ENCODE measurements around the gene SPTLC1.
"Not testable (repeated sequence)": the region's sequence is repeated elsewhere in the genome, so short reads cannot be mapped to it uniquely, and the experiment has no call there.

Gene SPTLC1, protein sequence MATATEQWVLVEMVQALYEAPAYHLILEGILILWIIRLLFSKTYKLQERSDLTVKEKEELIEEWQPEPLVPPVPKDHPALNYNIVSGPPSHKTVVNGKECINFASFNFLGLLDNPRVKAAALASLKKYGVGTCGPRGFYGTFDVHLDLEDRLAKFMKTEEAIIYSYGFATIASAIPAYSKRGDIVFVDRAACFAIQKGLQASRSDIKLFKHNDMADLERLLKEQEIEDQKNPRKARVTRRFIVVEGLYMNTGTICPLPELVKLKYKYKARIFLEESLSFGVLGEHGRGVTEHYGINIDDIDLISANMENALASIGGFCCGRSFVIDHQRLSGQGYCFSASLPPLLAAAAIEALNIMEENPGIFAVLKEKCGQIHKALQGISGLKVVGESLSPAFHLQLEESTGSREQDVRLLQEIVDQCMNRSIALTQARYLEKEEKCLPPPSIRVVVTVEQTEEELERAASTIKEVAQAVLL

GRCh38 chr9:92115071-92115858, at the start of gene SPTLC1:
SPTLC1 (minus strand) TSS chr9:92115413; CDS start chr9:92115370, 43 bp downstream.
- DNase-seq: peak; percentile 60

- DNase-seq: no peak
Observed at GRCh38 chr9:92164975-92165374, 49.8 kb upstream of the SPTLC1 start.

GRCh38 chr9:92164490-92164889, 49.3 kb upstream of the SPTLC1 start:
- no peak for DNase-seq

DNA sequence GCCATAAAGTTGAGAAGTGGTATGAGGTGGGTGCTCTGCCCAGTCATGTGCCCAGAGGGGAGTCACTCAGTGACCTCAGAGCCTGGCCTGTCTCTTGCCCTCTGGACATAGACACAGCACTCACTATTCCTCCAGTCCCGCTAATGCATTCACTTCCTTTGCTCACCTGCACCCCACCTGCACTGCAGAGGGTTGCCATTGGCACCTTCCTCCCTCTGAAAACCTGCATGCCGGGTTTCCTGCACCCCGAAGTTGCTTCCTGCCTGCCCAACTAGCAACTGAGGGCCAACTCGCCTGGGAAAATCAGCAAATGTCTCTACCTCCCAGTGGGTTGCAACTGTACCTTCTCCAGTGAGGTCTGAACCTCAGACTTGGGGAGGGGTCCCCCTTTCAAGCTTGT, 48.1 kb upstream of the SPTLC1 start:
- DNase-seq: no peak

DNA sequence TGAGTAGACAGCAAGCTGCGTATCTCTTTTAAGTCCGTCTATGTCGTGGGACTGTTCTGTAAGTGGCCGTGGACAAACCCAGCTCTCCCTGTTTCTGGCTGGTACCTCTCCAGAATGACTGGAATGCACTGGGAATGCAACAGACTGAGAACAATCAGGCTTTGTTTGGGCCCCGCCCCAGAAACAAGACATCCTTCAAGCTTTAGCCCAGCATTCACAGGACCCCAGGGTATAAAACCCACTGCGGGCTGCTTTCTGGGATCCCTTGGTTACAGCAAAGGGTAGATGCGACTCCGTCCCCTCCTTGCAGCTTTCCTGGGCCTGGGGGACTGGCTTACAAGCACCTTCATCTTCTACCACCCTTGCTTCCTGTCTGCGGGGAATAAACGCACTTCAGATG, 45.6 kb upstream of the SPTLC1 start:
- DNase-seq: no peak

DNA sequence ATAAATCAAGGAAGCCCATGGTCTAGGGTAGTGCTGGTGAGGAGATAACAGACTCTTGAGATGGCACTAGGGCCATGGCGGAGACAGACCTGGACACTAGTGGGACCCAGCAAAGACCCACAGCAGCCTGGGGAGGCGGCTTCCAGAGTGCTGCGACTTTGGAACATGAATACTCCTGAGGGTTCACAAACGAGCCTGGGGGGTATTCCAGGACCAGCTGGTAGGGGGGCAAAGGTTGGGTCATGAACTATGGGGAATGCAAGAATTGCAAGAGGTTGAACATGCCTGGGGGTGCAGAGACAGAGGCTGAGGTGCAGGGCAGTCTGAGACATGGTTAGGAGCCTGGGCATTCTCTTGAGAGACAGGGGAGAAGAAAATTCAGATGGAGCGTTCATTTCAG, 43.8 kb upstream of the SPTLC1 start:
- no peak for DNase-seq

DNA sequence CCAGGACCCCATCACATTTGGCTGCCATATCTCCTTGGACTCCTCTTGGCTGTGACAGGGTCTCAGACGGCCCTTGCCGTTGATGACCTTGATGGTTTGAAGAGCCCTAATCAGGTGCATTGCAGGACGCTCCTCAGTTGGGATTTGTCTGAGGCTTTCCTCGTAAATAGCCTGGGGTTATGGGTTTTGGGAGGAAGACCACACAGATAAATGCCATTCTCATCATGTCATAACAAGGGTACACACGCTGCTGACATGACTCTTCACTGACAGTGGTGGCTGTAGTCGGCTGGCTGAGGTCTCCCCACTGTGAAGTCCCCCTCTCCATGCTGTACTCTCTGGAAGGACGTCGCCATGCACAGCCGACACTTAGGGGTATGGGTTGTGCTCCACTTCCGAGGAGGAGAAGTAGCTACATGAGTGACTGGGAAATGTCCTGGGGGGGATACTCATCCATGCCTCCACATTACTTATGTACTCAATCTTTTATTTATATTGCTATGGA, 42.9 kb upstream of the SPTLC1 start:
- no peak for DNase-seq

GRCh38 chr9:92155736-92156135, 40.5 kb upstream of the SPTLC1 start:
- not testable (repeated sequence) for DNase-seq

GRCh38 chr9:92155221-92155620, 40.0 kb upstream of the SPTLC1 start:
- DNase-seq: no peak

GRCh38 chr9:92153466-92154415, 38.5 kb upstream of the SPTLC1 start:
- not testable (repeated sequence) for DNase-seq

GRCh38 chr9:92151691-92152393, 36.6 kb upstream of the SPTLC1 start:
- no peak for DNase-seq

DNA sequence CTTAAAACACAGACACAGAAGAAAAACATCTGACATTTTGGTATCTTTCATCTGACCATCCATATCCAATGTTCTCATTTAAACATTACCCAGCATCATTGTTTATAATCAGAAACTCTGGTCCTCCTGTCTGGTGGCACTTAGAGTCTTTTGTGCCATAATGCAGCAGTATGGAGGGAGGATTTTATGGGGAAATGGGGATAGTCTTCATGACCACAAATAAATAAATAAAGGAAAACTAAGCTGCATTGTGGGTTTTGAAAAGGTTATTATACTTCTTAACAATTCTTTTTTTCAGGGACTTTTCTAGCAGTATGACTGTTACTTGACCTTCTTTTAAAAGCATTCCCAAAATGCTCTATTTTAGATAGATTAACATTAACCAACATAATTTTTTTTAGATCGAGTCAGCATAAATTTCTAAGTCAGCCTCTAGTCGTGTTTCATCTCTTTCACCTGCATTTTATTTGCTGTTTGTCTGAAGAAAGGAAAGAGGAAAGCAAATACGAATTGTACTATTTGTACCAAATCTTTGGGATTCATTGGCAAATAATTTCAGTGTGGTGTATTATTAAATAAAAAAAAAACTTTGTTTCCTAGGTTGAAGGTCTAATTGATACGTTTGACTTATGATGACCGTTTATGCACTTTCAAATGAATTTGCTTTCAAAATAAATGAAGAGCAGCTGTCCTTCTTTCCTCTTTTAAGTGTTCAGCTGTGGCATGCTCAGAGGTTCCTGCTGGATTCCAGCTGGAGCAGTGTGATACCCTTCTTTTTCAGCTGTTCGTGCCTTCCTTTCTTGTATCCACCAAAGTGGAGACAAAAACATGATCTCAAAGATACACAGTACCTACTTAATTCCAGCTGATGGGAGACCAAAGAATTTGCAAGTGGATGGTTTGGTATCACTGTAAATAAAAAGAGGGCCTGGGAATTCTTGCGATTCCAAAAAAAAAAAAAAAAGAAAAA, 35.6 kb upstream of the SPTLC1 start:
- not testable (repeated sequence) for DNase-seq

DNA sequence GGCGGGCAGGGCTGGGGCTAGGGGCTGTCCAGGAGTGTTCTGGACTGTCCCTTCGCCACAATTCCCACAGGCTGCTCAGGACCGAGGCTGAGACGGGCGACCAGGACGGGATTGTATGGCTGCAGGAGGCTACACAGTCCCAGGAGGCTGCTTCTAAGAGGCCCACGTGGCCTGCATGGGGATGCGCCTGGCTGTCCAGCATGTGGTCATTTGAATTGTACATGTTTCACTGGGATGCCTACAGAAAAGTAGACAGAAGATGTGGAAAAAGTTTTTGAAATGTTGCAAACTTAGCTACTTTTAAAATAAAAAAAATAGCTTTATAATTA, 32.6 kb upstream of the SPTLC1 start:
- DNase-seq: no peak

DNA sequence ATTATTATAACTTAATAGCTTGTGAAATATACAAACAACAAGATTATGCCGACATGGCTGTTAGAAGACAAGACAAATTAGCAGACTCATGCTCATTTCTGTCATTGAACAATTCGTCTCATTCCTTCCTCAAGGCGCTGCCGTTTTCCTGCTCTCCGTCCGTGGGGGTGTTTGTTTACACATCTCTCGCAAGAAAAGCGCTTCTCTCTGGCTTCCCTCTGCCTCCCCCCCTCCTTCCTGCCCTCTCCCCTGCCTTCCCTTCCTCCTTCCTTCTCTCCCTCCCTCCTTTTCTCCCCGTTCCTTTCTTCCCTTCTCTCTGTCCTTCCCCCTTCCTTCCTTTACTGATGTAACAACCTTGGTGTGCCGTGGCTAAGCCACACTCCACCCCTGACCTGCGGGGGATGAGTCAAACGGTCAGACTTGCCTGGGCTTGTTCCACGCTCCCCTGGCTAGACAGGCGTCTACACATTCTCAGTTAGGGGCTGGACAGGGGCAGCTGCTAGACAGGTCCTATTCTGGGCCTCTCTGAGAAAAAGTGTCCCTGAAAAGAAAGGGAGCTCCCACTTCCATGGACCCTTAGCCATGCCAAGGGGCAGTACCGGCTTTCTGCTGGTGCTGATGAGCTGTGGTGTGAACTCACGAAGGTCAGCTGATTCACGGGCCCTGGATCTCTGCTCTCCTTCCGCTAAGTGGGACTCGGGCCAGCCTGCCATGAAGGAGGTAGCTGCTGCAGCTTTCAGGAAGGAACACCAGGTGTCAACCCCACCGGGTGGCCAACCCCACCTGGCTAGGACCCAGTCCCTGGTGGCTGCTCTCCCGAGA, 32.0 kb upstream of the SPTLC1 start:
- no peak for DNase-seq

DNA sequence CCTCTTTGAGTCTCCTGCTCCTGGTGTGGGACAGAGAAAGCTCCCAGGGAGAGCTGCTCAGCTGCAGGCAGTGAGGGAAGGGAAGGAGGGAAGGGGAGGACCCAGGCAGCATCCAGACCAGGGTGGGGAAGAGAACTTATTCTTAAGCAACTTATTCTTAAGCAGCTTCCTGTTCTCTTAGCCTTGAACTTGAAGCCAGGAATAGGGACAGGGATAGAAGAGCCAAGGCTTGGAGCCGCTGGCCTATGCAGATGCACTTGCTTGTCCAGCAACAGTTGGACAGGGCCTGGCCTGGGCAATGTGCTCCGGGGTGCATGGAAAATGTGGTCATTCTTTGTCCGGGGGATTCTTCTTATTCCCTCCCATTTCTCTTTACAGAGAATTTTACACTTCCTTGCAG, 31.4 kb upstream of the SPTLC1 start:
- no peak for DNase-seq

- not testable (repeated sequence) for DNase-seq
Observed at GRCh38 chr9:92145784-92146183, 30.6 kb upstream of the SPTLC1 start.

DNA sequence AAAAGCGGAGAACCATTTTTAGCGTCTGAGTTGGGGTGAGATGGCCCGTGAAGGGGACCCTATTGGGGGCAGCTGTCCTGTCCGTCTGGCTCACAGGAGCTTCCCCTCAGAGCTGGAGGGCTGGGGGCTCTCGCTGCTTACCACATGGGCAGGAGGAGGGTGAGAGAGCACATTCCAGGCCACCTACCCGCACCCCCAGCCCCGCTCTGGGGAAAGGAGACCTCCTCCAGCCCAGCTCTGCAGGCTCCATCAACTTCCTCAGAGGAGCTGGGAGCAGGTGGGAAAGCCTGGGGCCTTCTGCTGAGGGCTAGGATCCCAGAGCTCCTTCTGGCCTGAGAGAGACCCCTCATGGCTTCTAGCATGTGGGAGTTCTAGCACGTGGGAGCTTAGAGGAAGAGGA, 27.1 kb upstream of the SPTLC1 start:
- no peak for DNase-seq

DNA sequence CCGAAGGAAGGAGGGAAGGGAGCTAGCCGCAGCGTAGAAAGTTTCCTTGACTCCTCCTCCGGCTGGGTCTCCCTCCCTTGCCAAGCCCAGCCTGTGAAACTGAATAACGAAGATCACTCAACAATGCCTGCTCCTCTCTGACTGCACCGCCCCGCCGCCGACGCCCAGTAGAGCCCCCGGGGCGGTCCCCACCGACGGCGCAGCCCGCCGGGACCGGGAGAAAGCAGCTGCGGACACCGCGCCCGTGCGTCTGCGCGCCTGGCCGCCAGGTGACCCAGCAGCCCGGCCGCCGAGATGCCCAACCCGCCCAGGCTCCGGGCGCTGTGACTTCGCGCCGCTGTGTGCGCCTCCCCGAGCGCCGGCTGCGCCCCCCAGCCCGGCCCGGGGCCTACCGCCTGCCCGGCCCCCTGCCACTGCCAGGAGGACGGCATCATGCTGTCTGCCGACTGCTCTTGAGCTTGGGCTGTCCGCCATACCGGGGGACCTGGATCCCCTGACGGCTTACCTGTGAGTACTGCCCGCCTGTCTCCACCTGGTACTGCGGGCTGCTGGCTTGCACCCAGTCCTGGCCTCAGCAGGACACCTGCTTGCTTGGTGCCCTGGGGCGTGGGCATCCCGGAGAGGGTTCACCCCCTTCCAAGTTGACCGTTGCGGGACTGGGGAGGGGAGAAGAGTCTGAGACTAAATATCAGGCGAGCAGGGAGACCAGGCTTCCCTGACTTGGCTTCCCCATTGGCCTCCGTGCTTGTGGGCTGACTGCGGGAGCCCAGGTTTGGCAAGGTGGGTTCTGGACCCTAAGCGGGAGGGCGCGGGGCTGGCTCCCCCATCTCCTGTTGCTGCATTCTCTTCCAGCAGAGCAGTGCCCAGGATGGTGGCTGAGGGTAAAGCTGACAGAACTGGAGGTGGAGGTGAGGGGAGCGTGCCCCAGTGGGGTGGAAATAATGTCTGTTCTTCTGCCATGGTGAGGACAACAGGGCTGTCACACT, 26.2 kb upstream of the SPTLC1 start:
- DNase-seq: no peak

DNA sequence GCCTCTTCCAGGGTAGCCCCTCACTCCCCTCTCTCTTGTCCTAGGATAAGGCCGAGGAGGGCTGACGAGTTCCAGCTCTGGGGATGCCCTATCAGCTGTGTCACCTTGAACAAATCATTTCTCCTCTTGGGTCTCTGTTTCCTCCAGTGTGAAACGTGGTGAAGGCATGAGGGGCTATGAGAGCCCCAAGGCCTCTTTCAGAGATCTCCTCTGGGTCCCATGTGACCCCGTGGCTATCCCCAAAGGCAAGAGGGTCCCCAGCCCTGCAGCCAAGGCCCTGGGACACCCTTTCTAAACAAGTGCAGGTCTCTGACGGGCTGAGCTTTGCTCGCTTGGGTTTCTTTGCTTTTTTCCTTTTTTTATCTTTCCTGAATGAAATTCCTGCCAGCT, 25.5 kb upstream of the SPTLC1 start:
- no peak for DNase-seq
